ENCODE measurements around the gene IGSF3. TPM values are rescaled to one million over a fixed set of nuclear protein-coding genes. Genes with fewer than 3 reads are reported as not detected.

The IGSF3 gene
- total and polyA plus RNA-seq, 7 experiments from 2014 or later = 0.04 to 0.63 (median 0.16) TPM; not detected in 3

GRCh38 chr1:116710420-116711262, 43.1 kb upstream of the IGSF3 start:
- intact Hi-C loops (cut with micrococcal nuclease) = no loop called here
- H3K27me3 ChIP-seq (ENCODE audit: control insufficient read depth in 2 of 2, insufficient read depth in 2 of 2, low read length in 2 of 2) = no peaks in the 10 kb centered on the region
- H3K27ac ChIP-seq (ENCODE audit: low read depth, low read length) = no peak overlapping the region
- ChIA-PET POLR2A (interaction anchor here (0.5 kb wide), 1 partner anchor 297 kb away, joined by 3 read pairs; no protein-coding TSS in a partner anchor), CTCF (no interaction called here)
- Mint-ChIP-seq H3K36me3 (peaks cover 0 to 5% (median 0%) of the 10 kb centered on the region in 5 donors), H3K9me3 (peaks cover 0 to 9% (median 0%) of the 10 kb centered on the region in 11 donors), H3K4me1 (peaks cover 0 to 8% (median 0%) of the 10 kb centered on the region in 7 donors), H3K27me3 (peaks cover 8 to 21% (median 14%) of the 10 kb centered on the region in 5 donors), H3K4me3 (no peak overlapping the region), H3K27ac (no peak overlapping the region)
- DNase-seq = no peak
- no peaks in the 10 kb centered on the region for H3K4me1 ChIP-seq (ENCODE audit: control insufficient read depth in 2 of 2, insufficient read depth in 2 of 2, low read length in 2 of 2)
- H3K9me3 ChIP-seq (ENCODE audit: control insufficient read depth in 2 of 3, low read length in 3 of 3) = no peaks in the 10 kb centered on the region
- ATAC-seq = no peak
- H3K36me3 ChIP-seq (ENCODE audit: control insufficient read depth in 2 of 3, insufficient read depth in 3 of 3, low read length in 3 of 3) = no peaks in the 10 kb centered on the region
- no peak overlapping the region for H3K4me3 ChIP-seq (ENCODE audit: low read length)

- Histone ChIP-seq H3K27me3 (ENCODE audit: control insufficient read depth in 2 of 2, insufficient read depth in 2 of 2, low read length in 2 of 2) (no peaks in the 10 kb centered on the region), H3K4me3 (ENCODE audit: low read length) (no peak overlapping the region), H3K9me3 (ENCODE audit: control insufficient read depth in 2 of 3, low read length in 3 of 3) (no peaks in the 10 kb centered on the region), H3K36me3 (ENCODE audit: control insufficient read depth in 2 of 3, insufficient read depth in 3 of 3, low read length in 3 of 3) (no peaks in the 10 kb centered on the region), H3K27ac (ENCODE audit: low read depth, low read length) (no peak overlapping the region), H3K4me1 (ENCODE audit: control insufficient read depth in 2 of 2, insufficient read depth in 2 of 2, low read length in 2 of 2) (no peaks in the 10 kb centered on the region)
- ChIA-PET CTCF (interaction anchor here (0.5 kb wide), 1 partner anchor 777 kb away, joined by 3 read pairs; no protein-coding TSS in a partner anchor), POLR2A (interaction anchor here (0.5 kb wide), 1 partner anchor 298 kb away, joined by 3 read pairs; no protein-coding TSS in a partner anchor)
- H3K9me3 Mint-ChIP-seq = peaks cover 0 to 9% (median 0%) of the 10 kb centered on the region in 11 donors
- intact Hi-C loops (cut with micrococcal nuclease) = no loop called here
- no peak for ATAC-seq
- peaks cover 0 to 5% (median 0%) of the 10 kb centered on the region in 5 donors for H3K36me3 Mint-ChIP-seq
- no peak overlapping the region for H3K27ac Mint-ChIP-seq
- H3K27me3 Mint-ChIP-seq = peaks cover 8 to 21% (median 14%) of the 10 kb centered on the region in 5 donors
- no peak for DNase-seq
- no peak overlapping the region for H3K4me3 Mint-ChIP-seq
- H3K4me1 Mint-ChIP-seq = peaks cover 0 to 8% (median 0%) of the 10 kb centered on the region in 7 donors
These were observed 42.2 kb upstream of the IGSF3 start for GRCh38 chr1:116709666-116710167.

- ATAC-seq = no peak
- no peak overlapping the region for H3K27ac Mint-ChIP-seq
- no peak overlapping the region for H3K4me3 ChIP-seq (ENCODE audit: low read length)
- peaks cover 0 to 11% (median 2%) of the 10 kb centered on the region in 11 donors for H3K9me3 Mint-ChIP-seq
- H3K27me3 Mint-ChIP-seq = peaks cover 8 to 23% (median 20%) of the 10 kb centered on the region in 5 donors
- no peak overlapping the region for H3K4me3 Mint-ChIP-seq
- DNase-seq = no peak
- H3K27me3 ChIP-seq (ENCODE audit: control insufficient read depth in 2 of 2, insufficient read depth in 2 of 2, low read length in 2 of 2) = no peaks in the 10 kb centered on the region
- ChIA-PET CTCF (no interaction called here), POLR2A (no interaction called here)
- intact Hi-C loops (cut with micrococcal nuclease) = no loop called here
- no peaks in the 10 kb centered on the region for H3K9me3 ChIP-seq (ENCODE audit: control insufficient read depth in 2 of 3, low read length in 3 of 3)
- H3K4me1 Mint-ChIP-seq = peaks cover 0 to 8% (median 0%) of the 10 kb centered on the region in 7 donors
- H3K36me3 ChIP-seq (ENCODE audit: control insufficient read depth in 2 of 3, insufficient read depth in 3 of 3, low read length in 3 of 3) = no peaks in the 10 kb centered on the region
- no peak overlapping the region for H3K27ac ChIP-seq (ENCODE audit: low read depth, low read length)
- H3K36me3 Mint-ChIP-seq = peaks cover 0 to 5% (median 0%) of the 10 kb centered on the region in 5 donors
- H3K4me1 ChIP-seq (ENCODE audit: control insufficient read depth in 2 of 2, insufficient read depth in 2 of 2, low read length in 2 of 2) = no peaks in the 10 kb centered on the region
These were observed 40.8 kb upstream of the IGSF3 start for GRCh38 chr1:116708255-116708900.

GRCh38 chr1:116706841-116707240, 39.3 kb upstream of the IGSF3 start:
- H3K9me3 ChIP-seq (ENCODE audit: control insufficient read depth in 2 of 3, low read length in 3 of 3) = no peaks in the 10 kb centered on the region
- Mint-ChIP-seq H3K27me3 (peaks cover 8 to 23% (median 18%) of the 10 kb centered on the region in 5 donors), H3K4me1 (no peaks in the 10 kb centered on the region), H3K36me3 (peaks cover 0 to 5% (median 0%) of the 10 kb centered on the region in 5 donors), H3K4me3 (no peak overlapping the region), H3K9me3 (peaks cover 0 to 15% (median 2%) of the 10 kb centered on the region in 11 donors), H3K27ac (no peak overlapping the region)
- H3K4me1 ChIP-seq (ENCODE audit: control insufficient read depth in 2 of 2, insufficient read depth in 2 of 2, low read length in 2 of 2) = no peaks in the 10 kb centered on the region
- H3K27me3 ChIP-seq (ENCODE audit: control insufficient read depth in 2 of 2, insufficient read depth in 2 of 2, low read length in 2 of 2) = no peaks in the 10 kb centered on the region
- DNase-seq (no peak), ATAC-seq (no peak)
- CTCF ChIA-PET = no interaction called here
- no peak overlapping the region for H3K27ac ChIP-seq (ENCODE audit: low read depth, low read length)
- H3K4me3 ChIP-seq (ENCODE audit: low read length) = no peak overlapping the region
- intact Hi-C loops (cut with micrococcal nuclease) = no loop called here
- no peaks in the 10 kb centered on the region for H3K36me3 ChIP-seq (ENCODE audit: control insufficient read depth in 2 of 3, insufficient read depth in 3 of 3, low read length in 3 of 3)
- POLR2A ChIA-PET = no interaction called here

- ChIA-PET CTCF (interaction anchor here (1.1 kb wide), 1 partner anchor 17 kb away, joined by 5 read pairs; no protein-coding TSS in a partner anchor), POLR2A (no interaction called here)
- H3K4me1 Mint-ChIP-seq = no peaks in the 10 kb centered on the region
- ATAC-seq = no peak
- no peak for DNase-seq
- H3K4me3 Mint-ChIP-seq = no peak overlapping the region
- no peak overlapping the region for H3K27ac ChIP-seq (ENCODE audit: low read depth, low read length)
- no peaks in the 10 kb centered on the region for H3K9me3 ChIP-seq (ENCODE audit: control insufficient read depth in 2 of 3, low read length in 3 of 3)
- H3K27ac Mint-ChIP-seq = no peak overlapping the region
- peaks cover 0 to 5% (median 0%) of the 10 kb centered on the region in 5 donors for H3K36me3 Mint-ChIP-seq
- intact Hi-C loops (cut with micrococcal nuclease) = no loop called here
- no peaks in the 10 kb centered on the region for H3K27me3 ChIP-seq (ENCODE audit: control insufficient read depth in 2 of 2, insufficient read depth in 2 of 2, low read length in 2 of 2)
- H3K4me1 ChIP-seq (ENCODE audit: control insufficient read depth in 2 of 2, insufficient read depth in 2 of 2, low read length in 2 of 2) = no peaks in the 10 kb centered on the region
- peaks cover 0 to 15% (median 2%) of the 10 kb centered on the region in 11 donors for H3K9me3 Mint-ChIP-seq
- no peaks in the 10 kb centered on the region for H3K36me3 ChIP-seq (ENCODE audit: control insufficient read depth in 2 of 3, insufficient read depth in 3 of 3, low read length in 3 of 3)
- H3K4me3 ChIP-seq (ENCODE audit: low read length) = no peak overlapping the region
- H3K27me3 Mint-ChIP-seq = peaks cover 8 to 23% (median 18%) of the 10 kb centered on the region in 5 donors
These were observed 38.6 kb upstream of the IGSF3 start for GRCh38 chr1:116706123-116706522.

- CTCF ChIA-PET = no interaction called here
These were observed 36.7 kb upstream of the IGSF3 start for GRCh38 chr1:116704278-116704677.

More at GRCh38 chr1:116704278-116704677, 36.7 kb upstream of the IGSF3 start:
- DNase-seq (no peak), ATAC-seq (no peak)
- Histone ChIP-seq H3K27me3 (ENCODE audit: control insufficient read depth in 2 of 2, insufficient read depth in 2 of 2, low read length in 2 of 2) (no peaks in the 10 kb centered on the region), H3K9me3 (ENCODE audit: control insufficient read depth in 2 of 3, low read length in 3 of 3) (no peaks in the 10 kb centered on the region), H3K4me1 (ENCODE audit: control insufficient read depth in 2 of 2, insufficient read depth in 2 of 2, low read length in 2 of 2) (no peaks in the 10 kb centered on the region), H3K36me3 (ENCODE audit: control insufficient read depth in 2 of 3, insufficient read depth in 3 of 3, low read length in 3 of 3) (no peaks in the 10 kb centered on the region), H3K4me3 (ENCODE audit: low read length) (no peak overlapping the region), H3K27ac (ENCODE audit: low read depth, low read length) (no peak overlapping the region)
- Mint-ChIP-seq H3K27ac (no peak overlapping the region), H3K36me3 (peaks cover 0 to 5% (median 0%) of the 10 kb centered on the region in 5 donors), H3K4me3 (no peak overlapping the region), H3K9me3 (peaks cover 0 to 15% (median 2%) of the 10 kb centered on the region in 11 donors), H3K27me3 (peaks cover 8 to 23% (median 18%) of the 10 kb centered on the region in 5 donors), H3K4me1 (no peaks in the 10 kb centered on the region)
- intact Hi-C loops (cut with micrococcal nuclease) = no loop called here
- POLR2A ChIA-PET = no interaction called here
